Activated T-cell treated with anti-CD3 and anti-CD28 coated beads, Interleukin-2, amount 50 U/mL, for 24 hours (primary cell): ENCODE measurements around the gene NKIRAS1.
"Not testable (repeated sequence)": the region's sequence is repeated elsewhere in the genome, so short reads cannot be mapped to it uniquely, and the experiment has no call there.

Experiments
- DNase-seq: peaks from one replicate; pipeline ENCODE4 v3.0.0-alpha.2; 2020
- H3K27ac Mint-ChIP-seq: 2 replicates; pipeline ENCODE4 v1.8.0; 2020; ENCODE audit warnings: mild to moderate bottlenecking, mixed read lengths
- H3K27me3 Mint-ChIP-seq: 2 replicates; pipeline ENCODE4 v1.8.0; 2020; ENCODE audit warnings: mixed read lengths
- H3K36me3 Mint-ChIP-seq: 2 replicates; pipeline ENCODE4 v1.8.0; 2020; ENCODE audit warnings: low read depth, mixed read lengths
- H3K4me1 Mint-ChIP-seq: 2 replicates; pipeline ENCODE4 v1.8.0; 2020; ENCODE audit warnings: low read depth, mixed read lengths
- H3K4me3 Mint-ChIP-seq: 2 replicates; pipeline ENCODE4 v1.8.0; 2020; ENCODE audit warnings: mild to moderate bottlenecking, moderate library complexity, mixed read lengths
- H3K9me3 Mint-ChIP-seq: 2 replicates; pipeline ENCODE4 v1.8.0; 2020; ENCODE audit warnings: mixed read lengths

The NKIRAS1 gene

GRCh38 chr3:23923786-23924185 lies 7.0 kb upstream of the NKIRAS1 start:
- Mint-ChIP-seq H3K27ac (no peak overlapping the region), H3K4me3 (no peak overlapping the region), H3K27me3 (no peaks in the 10 kb centered on the region), H3K36me3 (peaks cover 44% of the 10 kb centered on the region), H3K9me3 (no peaks in the 10 kb centered on the region), H3K4me1 (peaks cover 19% of the 10 kb centered on the region)
- DNase-seq = no peak

- Mint-ChIP-seq H3K36me3 (peaks cover 68% of the 10 kb centered on the region), H3K4me3 (peak overlapping the region; percentile 100), H3K27me3 (no peaks in the 10 kb centered on the region), H3K4me1 (peaks cover 20% of the 10 kb centered on the region), H3K9me3 (no peaks in the 10 kb centered on the region), H3K27ac (peak overlapping the region; percentile 100)
- no peak for DNase-seq
Observed at GRCh38 chr3:23921052-23921511, 4.3 kb upstream of the NKIRAS1 start.

GRCh38 chr3:23920151-23920655 lies 3.4 kb upstream of the NKIRAS1 start:
- H3K27ac Mint-ChIP-seq = peak overlapping the region; percentile 100

DNA sequence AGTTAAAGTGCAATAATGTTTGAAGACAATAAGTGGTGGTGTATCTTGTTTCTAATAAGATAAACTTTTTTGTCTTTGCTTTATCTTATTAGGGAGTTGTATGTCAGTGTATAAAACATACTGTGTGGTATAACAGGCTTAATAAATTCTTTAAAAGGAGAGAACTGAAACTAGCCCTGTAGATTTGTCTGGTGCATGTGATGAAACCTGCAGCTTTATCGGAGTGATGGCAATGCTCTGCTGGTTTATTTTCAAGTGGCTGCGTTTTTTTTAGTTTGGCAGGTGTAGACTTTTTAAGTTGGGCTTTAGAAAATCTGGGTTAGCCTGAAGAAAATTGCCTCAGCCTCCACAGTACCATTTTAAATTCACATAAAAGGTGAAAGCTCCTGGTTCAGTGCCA lies 2.8 kb upstream of the NKIRAS1 start:
- no peak for DNase-seq
- Mint-ChIP-seq H3K9me3 (no peaks in the 10 kb centered on the region), H3K4me1 (peaks cover 35% of the 10 kb centered on the region), H3K27me3 (no peaks in the 10 kb centered on the region), H3K36me3 (peaks cover 67% of the 10 kb centered on the region), H3K4me3 (peak overlapping the region; percentile 100), H3K27ac (peak overlapping the region; percentile 100)

More at GRCh38 chr3:23920151-23920655, 3.4 kb upstream of the NKIRAS1 start:
- Mint-ChIP-seq H3K36me3 (peaks cover 69% of the 10 kb centered on the region), H3K4me3 (peak overlapping the region; percentile 100), H3K9me3 (no peaks in the 10 kb centered on the region), H3K27me3 (no peaks in the 10 kb centered on the region), H3K4me1 (peaks cover 29% of the 10 kb centered on the region)
- no peak for DNase-seq

DNA sequence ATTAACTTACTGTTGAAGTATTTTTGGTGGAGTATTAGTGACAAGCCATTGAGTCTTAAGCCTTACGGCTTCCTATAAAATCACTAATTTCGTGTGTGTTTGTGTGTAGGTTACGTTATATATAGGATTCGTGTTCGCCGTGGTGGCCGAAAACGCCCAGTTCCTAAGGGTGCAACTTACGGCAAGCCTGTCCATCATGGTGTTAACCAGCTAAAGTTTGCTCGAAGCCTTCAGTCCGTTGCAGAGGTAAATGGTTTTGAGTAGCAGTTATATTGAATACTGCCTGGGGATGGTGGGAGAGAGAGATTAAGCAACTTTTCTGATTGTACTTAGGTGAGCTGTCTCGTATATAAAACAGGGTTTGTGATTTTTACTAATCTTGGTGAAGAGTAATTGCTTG lies 1.5 kb upstream of the NKIRAS1 start:
- H3K36me3 Mint-ChIP-seq = peaks cover 69% of the 10 kb centered on the region
- peaks cover 44% of the 10 kb centered on the region for H3K4me1 Mint-ChIP-seq

DNA sequence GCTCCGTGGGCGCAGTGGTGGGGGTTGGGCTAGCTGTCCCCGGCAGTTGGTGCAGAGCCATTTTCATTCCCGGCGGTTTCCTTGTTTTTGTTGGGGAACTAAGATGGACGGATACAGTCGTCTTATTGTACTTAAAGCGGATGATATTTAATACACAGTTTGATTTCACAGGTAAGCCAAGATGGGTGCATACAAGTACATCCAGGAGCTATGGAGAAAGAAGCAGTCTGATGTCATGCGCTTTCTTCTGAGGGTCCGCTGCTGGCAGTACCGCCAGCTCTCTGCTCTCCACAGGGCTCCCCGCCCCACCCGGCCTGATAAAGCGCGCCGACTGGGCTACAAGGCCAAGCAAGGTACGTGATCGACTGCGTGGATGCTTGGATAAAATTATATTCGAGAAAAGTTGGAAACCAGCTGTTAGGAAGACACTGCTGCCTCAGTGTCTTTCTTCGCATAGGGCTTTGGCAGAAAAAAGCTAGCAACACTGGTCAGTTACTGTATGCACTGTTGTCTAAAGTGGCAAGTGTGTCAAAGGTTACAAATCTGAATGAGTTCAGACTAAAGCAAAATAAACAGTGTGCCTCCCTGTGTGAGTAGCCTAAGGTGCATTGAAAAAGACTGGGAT lies 1.0 kb upstream of the NKIRAS1 start:
- DNase-seq, H3K27me3 Mint-ChIP-seq, H3K9me3 Mint-ChIP-seq: not testable (repeated sequence)
- peaks cover 44% of the 10 kb centered on the region for H3K4me1 Mint-ChIP-seq
- H3K4me3 Mint-ChIP-seq = peak overlapping the region; percentile 100
- H3K27ac Mint-ChIP-seq = peak overlapping the region; percentile 100
- H3K36me3 Mint-ChIP-seq = peaks cover 66% of the 10 kb centered on the region

More for the DNA sequence above, 1.5 kb upstream of the NKIRAS1 start:
- Mint-ChIP-seq H3K27ac (peak overlapping the region; percentile 100), H3K4me3 (peak overlapping the region; percentile 100)
- H3K27me3 Mint-ChIP-seq, H3K9me3 Mint-ChIP-seq, DNase-seq: not testable (repeated sequence)

GRCh38 chr3:23916152-23916885 lies 471 bp downstream of the NKIRAS1 start:
- H3K4me1 Mint-ChIP-seq = peaks cover 47% of the 10 kb centered on the region
- DNase-seq = no peak
- H3K27ac Mint-ChIP-seq = peak overlapping the region; percentile 100
- peak overlapping the region; percentile 100 for H3K4me3 Mint-ChIP-seq
- H3K27me3 Mint-ChIP-seq = no peaks in the 10 kb centered on the region
- H3K9me3 Mint-ChIP-seq = no peaks in the 10 kb centered on the region
- peaks cover 57% of the 10 kb centered on the region for H3K36me3 Mint-ChIP-seq

- Mint-ChIP-seq H3K27me3 (no peaks in the 10 kb centered on the region), H3K4me1 (peaks cover 47% of the 10 kb centered on the region), H3K4me3 (peak overlapping the region; percentile 100), H3K36me3 (peaks cover 53% of the 10 kb centered on the region), H3K27ac (peak overlapping the region; percentile 100), H3K9me3 (no peaks in the 10 kb centered on the region)
- DNase-seq = no peak
Observed at GRCh38 chr3:23915537-23916108, 1.2 kb downstream of the NKIRAS1 start.

- Mint-ChIP-seq H3K27me3 (no peaks in the 10 kb centered on the region), H3K9me3 (no peaks in the 10 kb centered on the region), H3K36me3 (peaks cover 52% of the 10 kb centered on the region), H3K4me3 (no peak overlapping the region), H3K4me1 (peaks cover 33% of the 10 kb centered on the region), H3K27ac (no peak overlapping the region)
- DNase-seq = no peak
Observed at GRCh38 chr3:23913873-23914743, 2.7 kb downstream of the NKIRAS1 start.

GRCh38 chr3:23913182-23913581 lies 3.6 kb downstream of the NKIRAS1 start:
- H3K27me3 Mint-ChIP-seq = no peaks in the 10 kb centered on the region
- peaks cover 45% of the 10 kb centered on the region for H3K36me3 Mint-ChIP-seq
- H3K4me3 Mint-ChIP-seq = no peak overlapping the region
- DNase-seq = no peak
- H3K27ac Mint-ChIP-seq = no peak overlapping the region
- peaks cover 29% of the 10 kb centered on the region for H3K4me1 Mint-ChIP-seq
- H3K9me3 Mint-ChIP-seq = no peaks in the 10 kb centered on the region

GRCh38 chr3:23912335-23912734 lies 4.5 kb downstream of the NKIRAS1 start:
- not testable (repeated sequence) for H3K4me3 Mint-ChIP-seq, H3K27me3 Mint-ChIP-seq, H3K27ac Mint-ChIP-seq, DNase-seq, H3K9me3 Mint-ChIP-seq
- Mint-ChIP-seq H3K4me1 (peaks cover 29% of the 10 kb centered on the region), H3K36me3 (peaks cover 44% of the 10 kb centered on the region)

GRCh38 chr3:23911397-23911796 lies 5.4 kb downstream of the NKIRAS1 start:
- Mint-ChIP-seq H3K9me3 (no peaks in the 10 kb centered on the region), H3K4me1 (peaks cover 29% of the 10 kb centered on the region), H3K36me3 (peaks cover 38% of the 10 kb centered on the region), H3K4me3 (no peak overlapping the region), H3K27me3 (no peaks in the 10 kb centered on the region), H3K27ac (no peak overlapping the region)
- no peak for DNase-seq

GRCh38 chr3:23909341-23909740 lies 7.4 kb downstream of the NKIRAS1 start:
- no peak overlapping the region for H3K4me3 Mint-ChIP-seq
- peaks cover 9% of the 10 kb centered on the region for H3K4me1 Mint-ChIP-seq
- H3K27me3 Mint-ChIP-seq = no peaks in the 10 kb centered on the region
- DNase-seq = no peak
- no peaks in the 10 kb centered on the region for H3K9me3 Mint-ChIP-seq
- H3K27ac Mint-ChIP-seq = no peak overlapping the region
- H3K36me3 Mint-ChIP-seq = peaks cover 47% of the 10 kb centered on the region

- no peak overlapping the region for H3K27ac Mint-ChIP-seq
Observed at GRCh38 chr3:23904545-23904944, 12.2 kb downstream of the NKIRAS1 start.

More at GRCh38 chr3:23904545-23904944, 12.2 kb downstream of the NKIRAS1 start:
- Mint-ChIP-seq H3K27me3 (no peaks in the 10 kb centered on the region), H3K9me3 (no peaks in the 10 kb centered on the region), H3K4me3 (no peak overlapping the region), H3K36me3 (peaks cover 67% of the 10 kb centered on the region), H3K4me1 (no peaks in the 10 kb centered on the region)
- no peak for DNase-seq
